ENCODE results near the gene DCTD.
A peak's percentile ranks its signal among the peaks of the same experiment; 100 is the strongest.

The DCTD gene

GRCh38 chr4:182890202-182890601 lies 27.0 kb downstream of the DCTD start:
- DNase-seq, result no peak

DNA sequence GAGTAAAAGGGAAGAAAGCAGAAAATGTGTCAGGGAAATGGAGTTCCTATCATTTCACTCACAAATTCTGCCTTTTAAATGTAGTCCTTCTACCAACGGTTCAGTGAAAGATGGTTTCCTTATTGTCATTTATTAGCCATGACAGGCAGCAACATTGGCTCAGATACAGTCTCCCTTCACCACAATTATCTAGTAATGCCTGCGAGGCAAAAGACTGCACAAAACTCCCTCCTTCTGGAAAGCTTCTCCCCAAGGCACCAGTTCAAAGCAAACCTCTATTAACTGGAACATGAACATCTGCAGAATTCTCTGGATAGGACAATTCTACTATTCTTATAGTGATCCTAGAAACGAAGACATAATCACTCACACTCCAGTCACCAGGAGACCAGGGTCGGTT lies 28.3 kb downstream of the DCTD start:
- no peak for DNase-seq

- no peak for DNase-seq
Measured at GRCh38 chr4:182886768-182887167, 30.4 kb downstream of the DCTD start.

- no peak for DNase-seq
Measured at GRCh38 chr4:182886205-182886604, 31.0 kb downstream of the DCTD start.

- no peak for DNase-seq
Measured at GRCh38 chr4:182885738-182886077, 31.5 kb downstream of the DCTD start.

- DNase-seq, result no peak
Measured at GRCh38 chr4:182885022-182885737, 32.0 kb downstream of the DCTD start.

- DNase-seq, result no peak
Measured at GRCh38 chr4:182884040-182884439, 33.1 kb downstream of the DCTD start.

DNA sequence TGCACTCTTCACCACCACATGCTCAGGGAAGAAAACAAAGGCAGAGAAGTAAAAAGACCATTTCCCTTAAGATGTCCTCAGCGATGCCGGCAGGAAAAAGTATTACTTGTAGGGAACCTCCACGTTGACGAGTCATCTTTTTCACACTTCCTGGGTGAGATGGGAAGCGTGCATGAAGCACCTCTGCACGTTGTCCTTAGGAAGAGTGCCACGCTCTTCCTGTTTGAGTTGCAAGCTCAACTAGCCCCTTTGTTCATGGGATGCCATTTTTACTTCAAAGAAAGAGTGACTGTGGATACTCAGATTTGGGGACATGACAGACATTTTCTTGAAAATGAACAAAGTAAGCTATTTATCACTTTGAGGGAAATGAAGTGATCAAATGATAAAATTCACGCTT lies 33.8 kb downstream of the DCTD start:
- no peak for DNase-seq

GRCh38 chr4:182881914-182882313 lies 35.3 kb downstream of the DCTD start:
- DNase-seq, result no peak

- no peak for DNase-seq
Measured at GRCh38 chr4:182880387-182881356, 36.5 kb downstream of the DCTD start.

- no peak for DNase-seq
Measured at GRCh38 chr4:182879913-182880312, 37.3 kb downstream of the DCTD start.

GRCh38 chr4:182878633-182879495 lies 38.3 kb downstream of the DCTD start:
- no peak for DNase-seq

DNA sequence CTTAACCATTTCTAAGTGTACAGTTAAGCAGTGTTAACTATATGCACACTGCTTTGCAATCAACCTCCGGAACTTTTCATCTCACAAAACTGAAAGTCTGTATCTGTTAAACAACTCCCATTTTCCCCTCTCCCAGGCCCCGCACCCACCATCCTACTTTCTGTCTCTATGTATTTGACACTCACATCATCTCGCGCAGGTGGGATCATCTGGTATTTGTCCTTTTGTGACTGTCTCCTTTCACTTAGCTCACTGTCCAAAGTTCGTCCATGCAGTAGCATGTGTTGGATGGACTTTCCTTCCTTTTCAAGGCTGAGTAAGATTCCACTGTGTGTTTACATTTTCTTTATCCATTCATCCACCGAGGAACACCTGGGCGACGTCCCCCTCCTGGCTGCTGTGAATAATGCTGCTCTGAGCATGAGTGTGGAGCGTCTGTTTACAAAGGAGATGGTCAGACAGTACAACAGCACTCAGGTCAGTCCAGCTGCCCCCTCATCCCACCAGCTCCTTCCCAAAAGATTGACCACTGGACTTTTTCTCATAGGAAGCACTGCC lies 39.8 kb downstream of the DCTD start:
- no peak for DNase-seq

GRCh38 chr4:182876427-182876826 lies 40.8 kb downstream of the DCTD start:
- peak; percentile 4 for DNase-seq

DNA sequence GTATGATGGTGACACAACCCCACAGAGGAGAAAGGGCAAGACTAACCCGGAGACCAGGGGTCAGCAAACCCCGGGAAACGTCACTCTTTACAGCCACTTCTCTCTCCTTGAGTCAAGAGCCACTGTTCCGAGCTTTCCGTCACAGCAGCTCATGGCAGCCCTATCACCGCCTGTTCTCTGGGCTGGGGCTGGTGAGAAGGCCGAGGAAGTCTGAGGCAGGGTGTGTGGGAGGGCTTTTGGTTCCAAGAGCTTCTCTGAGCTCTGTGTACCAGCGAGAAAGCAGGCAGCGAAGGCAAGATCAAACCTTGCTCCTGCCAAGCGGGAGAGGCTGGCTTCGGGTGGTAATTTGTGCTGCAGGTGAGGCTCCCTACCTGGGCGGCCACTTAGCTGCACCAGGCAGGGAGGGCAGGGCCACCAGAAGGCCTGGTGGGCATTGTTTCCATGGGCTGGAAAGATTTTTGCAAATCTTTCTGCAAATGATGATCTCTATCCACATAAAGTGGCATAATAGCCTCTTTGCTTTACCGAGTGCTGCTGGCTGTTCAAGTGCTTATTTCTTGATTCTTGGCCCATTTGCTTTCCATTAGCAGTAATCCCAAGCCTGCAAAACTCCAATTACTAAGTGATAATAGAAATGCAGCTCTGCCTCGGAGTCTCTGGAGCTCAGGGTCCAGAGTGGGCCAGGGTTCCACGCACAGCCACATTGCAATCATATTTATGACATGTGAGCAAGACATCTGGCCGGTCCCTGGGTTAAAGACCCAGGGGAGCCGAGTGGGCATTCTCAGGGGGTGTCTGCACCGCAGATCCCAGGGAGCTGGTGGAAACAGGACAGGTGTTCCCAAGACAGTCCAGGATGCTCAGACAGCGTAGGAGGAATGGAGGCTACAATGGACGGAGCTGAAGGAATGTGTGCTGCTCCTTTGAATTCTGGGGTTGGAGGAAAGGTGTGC lies 41.5 kb downstream of the DCTD start:
- peak; percentile 47 for DNase-seq

DNA sequence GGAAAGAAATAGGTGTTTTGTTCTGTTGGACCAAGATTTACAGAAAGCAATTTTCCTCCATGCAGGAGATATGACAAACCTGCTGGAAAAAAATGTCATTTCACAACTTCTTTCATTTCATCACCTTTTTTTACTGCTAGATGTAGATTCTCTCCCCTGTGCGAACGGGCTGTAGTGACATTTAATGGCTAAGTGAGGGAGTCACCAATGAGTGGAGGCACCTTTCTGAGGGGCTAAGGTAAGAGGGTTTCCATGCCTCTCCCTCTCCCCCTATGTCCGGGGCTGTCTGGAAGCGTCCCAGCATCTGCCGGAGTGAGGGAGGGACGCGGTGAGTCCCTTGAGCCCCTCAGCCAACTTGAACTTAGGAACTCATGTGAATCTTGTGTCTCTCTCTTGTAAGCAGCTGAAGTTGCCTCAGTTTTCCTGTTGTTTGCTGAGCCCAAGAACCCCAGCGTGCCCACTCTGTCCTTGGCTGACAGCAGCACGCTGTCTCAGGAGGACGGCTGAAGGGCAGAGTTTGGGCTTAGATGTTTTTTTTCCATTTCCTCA lies 42.3 kb downstream of the DCTD start:
- DNase-seq, result no peak

DNA sequence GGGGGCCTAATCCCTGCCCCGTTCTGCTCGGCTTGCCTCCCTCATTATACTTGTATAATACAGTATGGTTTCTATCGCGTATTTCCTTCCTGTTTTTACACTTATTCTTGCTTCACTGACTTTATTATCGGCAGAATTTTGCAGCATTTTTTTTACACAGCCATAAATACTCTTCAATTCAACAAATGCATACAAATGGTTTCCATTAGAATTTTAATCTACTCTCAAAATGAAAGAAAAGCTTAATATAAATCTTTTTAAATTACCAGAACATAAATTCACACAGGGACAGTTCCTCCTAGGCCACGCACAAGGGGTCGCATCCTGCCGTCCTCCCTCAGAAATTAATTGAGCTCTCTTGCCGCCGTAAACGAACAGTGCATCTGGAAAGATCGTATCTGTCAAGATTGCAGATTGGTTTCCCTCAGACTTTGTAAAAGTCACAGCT lies 42.9 kb downstream of the DCTD start:
- DNase-seq, result no peak

DNA sequence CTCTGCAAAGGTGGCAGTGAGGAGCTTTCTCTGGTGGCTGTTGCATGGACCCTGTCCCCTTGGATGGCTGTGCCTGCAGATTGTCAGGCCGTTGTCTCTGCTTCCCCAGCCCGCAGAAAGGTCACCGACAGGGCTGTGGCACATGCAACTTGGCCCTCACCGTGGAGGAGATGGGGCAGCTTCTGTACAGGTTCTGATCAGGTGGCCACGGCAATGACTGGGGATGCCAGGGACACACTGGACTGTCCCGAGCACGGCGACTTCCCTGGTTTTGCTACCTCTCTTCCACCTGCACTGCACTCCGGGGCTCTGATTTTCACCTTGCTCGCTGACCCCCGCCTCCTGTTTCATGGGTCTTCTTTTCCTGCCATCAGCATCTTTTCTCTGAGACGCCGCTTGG lies 43.5 kb downstream of the DCTD start:
- peak; percentile 52 for DNase-seq

DNA sequence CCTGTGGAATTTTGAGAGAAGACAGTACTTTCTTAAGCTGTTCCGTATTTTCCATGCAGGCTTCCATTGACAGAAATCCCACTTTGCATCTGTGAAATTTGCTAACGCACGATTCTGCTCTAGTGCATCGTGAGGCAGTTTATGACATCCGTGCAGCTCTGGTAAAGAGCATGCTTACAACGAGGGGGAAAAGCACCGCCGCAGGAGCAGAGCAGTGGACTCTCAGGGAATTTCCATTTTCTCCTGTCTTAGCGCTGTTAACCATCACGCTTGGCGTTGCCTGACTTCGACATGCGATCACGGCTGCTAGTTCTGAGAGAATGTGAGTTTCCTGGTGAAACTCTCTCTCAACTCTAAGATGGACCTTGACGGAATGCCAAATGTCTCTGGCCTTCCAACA lies 43.9 kb downstream of the DCTD start:
- DNase-seq, result peak; percentile 50

- peak; percentile 42 for DNase-seq
Measured at GRCh38 chr4:182872886-182873285, 44.3 kb downstream of the DCTD start.

GRCh38 chr4:182871616-182872015 lies 45.6 kb downstream of the DCTD start:
- peak; percentile 38 for DNase-seq
